GM19023 (cell line): ENCODE data around the gene CAMTA1.

ENCODE experiments used
- ATAC-seq: cut with Tn5 transposase; IDR thresholded peaks from one replicate; pipeline ENCODE4 v1.9.1; 2021; ENCODE audit warnings: mild to moderate bottlenecking, moderate library complexity; ENCODE audit not compliant: unreplicated experiment

CAMTA1 gene

DNA sequence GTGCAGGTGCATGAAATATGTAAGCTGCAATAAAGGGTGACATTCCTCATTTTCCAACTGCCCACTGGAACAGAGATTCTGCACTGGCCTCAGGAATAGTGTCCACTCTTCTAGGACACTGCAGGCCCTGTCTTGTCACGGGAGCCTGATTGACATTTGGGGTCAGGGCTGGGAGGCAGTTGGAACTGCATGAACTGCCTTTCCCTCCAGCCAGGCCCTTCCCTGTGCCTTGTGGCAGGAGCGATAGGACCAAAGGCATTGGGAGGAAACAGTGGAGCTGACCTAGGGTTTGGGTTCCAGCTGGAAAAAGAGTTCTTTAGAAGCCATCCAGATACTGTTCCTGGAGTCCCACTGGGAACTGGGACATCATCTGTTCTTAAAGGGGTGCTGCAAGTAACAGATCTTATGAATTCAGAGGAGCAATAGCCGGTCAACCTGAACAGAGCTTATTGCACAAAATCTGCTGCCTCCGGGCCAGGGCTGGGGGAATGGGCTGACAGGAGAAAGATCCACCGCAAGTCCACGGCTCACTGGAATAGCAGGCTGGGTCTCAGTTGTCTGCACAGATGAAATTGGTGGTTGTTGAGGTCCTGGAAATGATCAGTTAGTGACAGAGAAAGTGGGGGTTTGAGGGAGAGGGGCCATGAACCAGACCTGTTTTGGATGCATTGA lies 451.7 kb downstream of the CAMTA1 start:
- ATAC-seq = no peak

DNA sequence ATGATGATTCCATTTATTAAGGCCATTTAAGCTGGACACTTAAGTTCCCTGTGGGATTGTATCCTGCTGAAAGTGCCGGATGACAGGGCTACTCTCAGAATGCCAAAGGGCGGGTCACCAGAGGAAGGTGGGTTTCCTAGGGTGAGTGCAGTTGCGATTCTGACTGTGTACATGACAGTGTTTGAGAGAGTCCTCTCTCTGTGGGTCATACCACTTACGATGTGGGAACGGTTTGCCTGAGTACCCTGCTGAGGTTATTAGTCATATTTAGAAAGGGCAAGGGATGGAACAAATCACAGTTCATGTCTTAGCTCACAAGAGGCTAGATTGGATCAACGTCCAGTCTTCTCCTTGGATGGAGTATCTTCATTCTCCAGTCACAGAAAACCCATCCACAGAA lies 461.9 kb downstream of the CAMTA1 start:
- no peak for ATAC-seq

DNA sequence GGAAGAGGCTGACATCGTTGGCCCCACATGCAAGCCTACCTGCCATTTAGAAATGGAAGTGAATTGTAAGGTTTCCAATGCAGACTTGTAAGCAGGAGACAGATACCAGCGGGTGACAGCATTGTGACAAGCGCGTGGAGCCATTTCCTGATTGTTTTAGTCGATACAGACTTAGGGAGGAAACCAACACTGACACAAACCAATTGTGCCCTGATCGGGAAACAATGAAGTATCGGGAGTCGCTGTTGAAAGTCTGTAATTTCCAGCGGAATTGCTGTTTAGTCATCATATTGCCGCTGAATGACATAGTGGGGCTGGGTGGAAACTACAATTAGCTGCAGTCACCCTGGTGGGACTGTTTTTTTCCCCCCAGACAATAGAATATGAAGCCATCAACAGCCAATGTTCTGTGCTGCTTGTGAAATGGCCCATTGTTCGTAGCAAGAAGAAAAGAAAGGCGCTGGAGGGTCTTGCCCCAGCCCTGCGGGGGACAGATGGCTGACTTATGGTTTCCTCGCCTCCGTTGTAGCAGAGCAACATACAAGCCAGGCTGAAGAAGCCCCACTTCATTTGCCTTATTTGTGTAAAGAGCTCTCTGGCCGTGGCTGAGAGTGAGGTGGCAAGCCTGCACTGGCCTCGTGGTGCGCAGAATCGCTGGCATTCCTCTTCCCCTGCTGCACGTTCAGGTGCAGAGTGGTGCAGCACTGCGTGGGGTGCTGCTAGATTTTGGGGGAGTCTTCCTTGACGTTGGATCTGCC lies 462.7 kb downstream of the CAMTA1 start:
- ATAC-seq = no peak

DNA sequence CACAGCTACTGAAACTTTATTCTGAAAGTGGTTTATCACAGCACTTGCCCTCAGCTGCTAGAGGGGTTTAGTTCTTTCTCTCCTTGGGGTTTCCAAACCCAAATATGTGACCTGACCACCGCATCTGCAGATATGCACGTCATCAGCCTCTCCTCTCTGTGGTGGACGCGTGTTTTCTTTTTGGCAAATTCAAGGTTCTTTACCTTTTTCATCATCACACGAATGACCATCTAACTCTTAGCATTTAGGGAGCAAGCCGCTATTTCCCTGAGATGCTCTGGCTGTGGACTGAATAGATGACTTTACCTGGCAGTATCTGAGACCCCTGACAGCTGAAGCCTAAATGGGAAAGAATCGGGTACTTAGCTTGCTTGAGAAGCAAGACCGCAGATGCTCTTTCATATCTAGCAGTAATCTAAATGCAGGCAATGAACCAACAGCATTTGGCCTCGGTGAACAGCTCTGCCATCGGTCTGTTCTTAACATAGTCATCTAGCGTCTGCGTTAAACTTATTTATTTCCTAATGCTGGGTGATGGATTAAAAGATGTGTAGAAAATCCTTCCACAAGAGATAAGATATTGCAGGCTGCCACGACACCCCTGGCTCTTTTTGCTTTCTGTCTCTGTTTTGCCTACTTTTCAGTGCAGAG lies 463.4 kb downstream of the CAMTA1 start:
- no peak for ATAC-seq

DNA sequence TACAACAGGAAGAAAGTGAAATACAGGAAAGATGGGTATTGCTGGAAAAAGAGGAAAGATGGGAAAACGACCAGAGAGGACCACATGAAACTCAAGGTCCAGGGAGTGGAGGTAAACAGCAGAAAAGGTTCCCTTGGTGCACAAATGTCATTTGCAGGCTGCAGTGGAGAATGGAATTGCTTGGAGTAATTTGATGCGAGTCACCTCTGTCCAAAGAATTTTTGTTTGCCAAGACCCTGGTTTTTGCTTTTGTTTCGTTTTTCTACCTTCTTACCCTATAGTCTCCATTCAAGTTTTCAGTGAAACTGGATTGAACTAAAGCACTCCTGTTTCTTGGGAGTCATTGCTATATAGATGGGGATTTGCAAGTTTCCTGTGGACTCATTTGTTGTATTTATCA lies 464.3 kb downstream of the CAMTA1 start:
- no peak for ATAC-seq

DNA sequence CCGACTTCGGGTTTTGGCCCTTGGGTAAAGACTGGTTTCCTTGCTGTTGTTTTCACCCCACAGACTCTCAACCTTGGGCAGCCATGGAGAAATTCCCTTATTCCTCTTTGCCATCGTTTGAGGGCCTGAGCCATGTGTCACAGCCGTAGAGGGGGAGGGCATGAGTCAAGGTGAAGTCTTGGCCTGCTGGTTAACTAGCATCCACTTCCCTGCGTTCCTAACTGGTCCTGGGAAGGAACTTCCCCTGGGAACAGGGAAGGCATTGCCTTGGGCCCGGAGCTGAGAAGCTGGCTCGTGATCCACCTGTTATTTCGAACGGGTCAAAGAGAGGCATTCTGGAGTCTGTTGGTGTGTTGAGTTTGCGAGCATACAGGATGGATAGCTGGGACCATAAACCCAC lies 464.9 kb downstream of the CAMTA1 start:
- no peak for ATAC-seq

DNA sequence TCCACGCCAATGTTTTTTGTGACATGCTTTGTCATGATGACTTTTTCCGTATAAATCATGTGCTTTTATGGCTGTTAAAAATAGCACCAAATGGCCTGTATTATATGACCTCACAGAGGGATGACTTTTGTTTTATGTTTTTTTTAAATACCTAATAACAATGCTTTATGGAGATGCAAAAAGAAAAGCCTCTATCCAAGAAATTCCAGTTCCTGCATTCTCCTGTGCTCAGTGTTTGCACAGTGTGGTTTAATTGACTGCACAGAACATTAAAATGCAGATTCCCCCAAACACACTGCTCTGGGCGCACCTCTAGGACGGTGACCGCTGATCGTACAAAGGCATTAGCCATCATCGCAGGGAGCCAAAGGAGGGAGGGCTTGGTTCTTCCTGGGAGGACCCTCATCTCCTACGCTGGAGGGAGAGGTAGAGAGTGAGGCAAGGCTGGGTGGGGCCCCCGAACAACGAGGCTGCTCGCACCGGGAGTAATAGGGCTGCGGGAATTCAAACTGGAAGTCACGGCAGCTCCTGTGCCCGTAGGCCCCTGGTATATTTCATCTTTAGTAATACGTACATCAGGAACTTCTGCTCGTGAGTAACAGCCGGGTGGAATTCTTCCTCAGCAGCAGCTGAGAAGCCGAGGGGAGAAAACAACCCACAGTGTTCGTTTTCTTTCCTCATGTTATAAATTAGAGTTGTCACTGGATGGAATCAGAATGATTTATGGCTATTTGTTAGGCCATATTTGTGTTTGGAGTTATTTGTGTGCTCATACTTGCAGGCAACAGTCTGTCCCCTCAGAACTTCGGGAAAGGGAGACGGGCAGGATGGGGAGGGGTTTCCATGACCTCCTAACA lies 465.6 kb downstream of the CAMTA1 start:
- no peak for ATAC-seq

DNA sequence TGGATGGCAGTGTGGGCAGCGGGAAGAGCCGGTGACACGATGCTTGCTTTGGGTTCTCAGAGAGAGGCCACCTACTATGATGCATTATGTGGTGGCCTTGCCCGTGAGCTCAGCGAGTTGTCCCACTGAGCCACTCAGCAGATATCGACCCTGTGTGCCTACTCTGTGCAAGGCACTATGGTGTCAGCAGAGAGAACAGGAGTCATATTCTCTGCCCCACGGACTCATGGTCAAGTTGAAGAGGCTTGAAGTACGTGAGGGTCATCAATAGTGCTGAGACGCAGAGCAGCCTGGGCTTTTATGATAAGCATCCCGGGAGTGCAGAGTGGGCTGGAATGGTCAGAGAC lies 466.2 kb downstream of the CAMTA1 start:
- ATAC-seq = no peak

DNA sequence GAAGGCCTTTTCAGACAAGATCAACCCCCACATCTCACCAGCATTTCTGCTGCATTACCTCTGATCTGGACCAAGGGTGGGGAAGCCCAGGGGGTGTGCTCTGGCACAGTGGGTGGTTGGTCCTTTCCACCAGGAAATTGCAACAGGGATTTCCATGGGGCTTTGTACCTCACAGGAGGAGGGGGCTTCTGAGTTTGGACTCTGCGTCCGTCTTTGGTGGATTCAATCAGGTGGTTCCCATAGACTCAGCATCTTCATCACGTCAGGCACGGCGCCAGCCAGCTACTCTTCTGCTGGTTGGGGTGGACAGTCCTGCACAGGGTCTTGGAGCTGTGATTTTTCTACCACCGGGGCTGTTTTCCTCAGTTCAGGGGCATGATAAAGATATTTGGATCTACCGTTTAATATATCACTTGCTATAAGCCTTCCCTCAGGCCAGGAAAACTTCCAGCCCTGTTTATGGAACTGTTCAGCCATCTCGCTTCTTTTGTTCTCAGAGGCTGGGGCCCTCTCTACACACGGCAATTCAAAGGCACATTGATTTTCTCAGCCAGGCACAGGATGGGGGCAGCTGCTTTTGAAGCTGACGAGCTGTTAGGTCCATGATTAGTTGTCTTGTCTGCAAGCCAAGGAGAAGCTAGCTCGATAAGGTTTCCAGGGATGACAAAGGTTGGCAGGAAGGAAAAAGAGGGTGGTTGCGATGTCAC lies 467.3 kb downstream of the CAMTA1 start:
- ATAC-seq = no peak

DNA sequence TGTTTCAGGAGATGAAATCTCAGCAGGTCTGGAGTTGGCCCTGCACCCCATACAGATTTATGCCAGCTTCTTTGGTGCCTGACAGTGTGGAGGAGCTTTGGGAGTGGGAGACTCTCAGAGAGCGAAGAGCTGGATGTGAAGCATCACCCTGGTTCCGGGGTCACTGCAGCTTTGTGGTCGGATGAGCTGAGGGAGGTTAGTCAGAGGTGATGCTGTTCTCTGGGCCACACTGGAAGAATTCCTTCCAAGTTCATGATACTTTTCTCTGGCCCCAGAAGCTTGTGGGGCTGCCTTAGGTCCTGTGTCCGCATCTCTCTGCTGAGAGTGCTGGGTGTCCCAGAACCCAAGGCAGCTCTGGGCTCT lies 467.8 kb downstream of the CAMTA1 start:
- ATAC-seq = no peak

DNA sequence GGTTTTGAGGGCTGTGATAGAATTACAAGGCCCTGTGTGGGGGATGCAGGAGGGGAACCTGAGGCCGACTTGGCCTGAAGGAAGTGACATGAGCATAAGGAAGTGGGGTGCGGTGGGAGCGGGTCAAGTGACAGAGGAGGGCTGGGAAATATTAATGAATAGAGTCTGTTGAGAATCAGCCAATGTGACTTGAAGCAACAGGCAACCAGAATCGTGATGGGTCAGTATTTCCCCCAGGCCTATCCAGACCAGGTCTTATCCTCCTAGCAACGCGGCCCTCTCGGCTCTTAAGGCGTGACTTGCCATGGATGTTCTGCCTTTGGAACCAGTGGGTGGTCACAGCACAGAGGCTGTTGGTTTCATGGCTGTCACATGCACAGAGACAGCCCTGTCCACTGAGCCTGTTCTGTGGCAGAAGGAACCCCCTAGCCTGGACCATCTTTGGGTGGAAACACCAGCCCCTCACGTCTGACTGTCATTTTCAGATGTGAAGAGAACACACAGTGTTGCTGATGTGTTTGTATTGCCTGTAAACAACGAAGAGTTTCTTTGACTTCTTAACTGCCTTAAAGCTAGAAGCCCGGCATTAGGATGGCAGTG lies 468.8 kb downstream of the CAMTA1 start:
- ATAC-seq = no peak

DNA sequence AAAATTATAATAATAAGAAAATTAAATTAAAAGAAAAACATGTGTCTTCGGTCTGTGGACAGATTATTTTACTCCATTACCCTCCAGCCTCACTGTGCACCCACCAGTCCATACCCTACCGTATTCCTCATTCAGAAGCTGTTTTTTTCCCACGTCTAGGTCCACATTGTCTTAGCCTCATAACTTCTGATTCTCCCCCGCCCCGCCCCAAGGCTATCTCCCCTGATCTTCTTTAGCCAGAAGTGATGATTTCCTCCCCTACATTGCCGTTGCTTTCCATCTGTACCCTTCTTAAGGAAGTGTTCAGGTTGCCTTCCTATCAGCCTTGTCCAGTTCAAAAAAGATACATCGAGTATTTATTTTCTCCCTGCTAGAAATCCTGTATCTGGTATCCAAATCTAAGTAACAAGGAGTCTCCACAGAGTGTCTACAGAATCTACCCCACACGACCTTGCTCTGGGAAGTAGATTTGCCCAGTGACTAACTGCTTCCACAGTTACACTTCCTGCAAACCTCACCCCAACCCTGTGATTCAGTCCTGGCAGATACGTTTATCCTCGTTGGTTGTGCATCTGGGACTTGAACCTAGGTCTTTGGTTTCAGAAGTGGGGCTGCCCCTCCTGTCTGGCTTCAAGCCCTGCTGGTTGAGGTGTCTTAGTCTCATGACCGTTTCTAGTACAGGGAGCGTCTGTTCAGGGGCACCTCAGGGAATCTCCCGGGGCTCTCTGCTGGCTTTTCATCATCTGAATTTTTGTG lies 470.2 kb downstream of the CAMTA1 start:
- ATAC-seq = no peak

DNA sequence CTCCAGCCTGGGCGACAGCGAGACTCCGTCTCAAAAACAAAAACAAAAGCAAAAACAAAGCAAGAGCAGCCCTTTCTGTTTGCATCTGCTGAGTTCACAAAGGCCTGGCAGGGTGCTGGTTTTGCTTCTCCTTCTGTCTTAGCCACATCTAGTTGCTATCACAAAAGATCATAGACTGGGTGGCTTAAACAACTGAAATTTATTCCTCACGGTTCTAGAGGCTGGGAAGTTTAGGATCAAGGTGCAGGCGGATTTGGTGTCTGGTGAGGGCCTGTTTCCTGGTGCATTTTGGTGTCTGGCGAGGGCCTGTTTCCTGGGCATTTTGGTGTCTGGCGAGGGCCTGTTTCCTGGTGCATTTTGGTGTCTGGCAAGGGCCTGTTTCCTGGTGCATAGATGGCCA lies 471.3 kb downstream of the CAMTA1 start:
- no peak for ATAC-seq

DNA sequence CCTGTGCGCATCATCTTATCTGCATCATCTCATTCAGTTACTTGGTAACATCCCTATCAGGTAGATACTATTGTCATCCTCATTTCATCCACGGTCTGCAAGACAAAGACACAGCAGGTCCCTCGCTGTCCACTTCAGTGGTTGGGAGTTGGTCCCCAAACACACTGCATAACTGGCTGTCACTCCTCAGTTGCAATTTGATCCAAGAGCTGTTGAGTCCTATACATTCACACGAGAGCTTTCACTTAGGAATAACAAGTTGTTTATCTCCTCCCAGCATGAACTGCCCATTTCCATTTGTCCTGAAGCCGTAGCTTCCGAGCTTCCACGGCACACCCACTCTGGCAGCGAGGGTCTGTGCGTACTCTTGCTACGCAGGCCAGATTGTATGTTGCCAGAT lies 472.0 kb downstream of the CAMTA1 start:
- no peak for ATAC-seq

DNA sequence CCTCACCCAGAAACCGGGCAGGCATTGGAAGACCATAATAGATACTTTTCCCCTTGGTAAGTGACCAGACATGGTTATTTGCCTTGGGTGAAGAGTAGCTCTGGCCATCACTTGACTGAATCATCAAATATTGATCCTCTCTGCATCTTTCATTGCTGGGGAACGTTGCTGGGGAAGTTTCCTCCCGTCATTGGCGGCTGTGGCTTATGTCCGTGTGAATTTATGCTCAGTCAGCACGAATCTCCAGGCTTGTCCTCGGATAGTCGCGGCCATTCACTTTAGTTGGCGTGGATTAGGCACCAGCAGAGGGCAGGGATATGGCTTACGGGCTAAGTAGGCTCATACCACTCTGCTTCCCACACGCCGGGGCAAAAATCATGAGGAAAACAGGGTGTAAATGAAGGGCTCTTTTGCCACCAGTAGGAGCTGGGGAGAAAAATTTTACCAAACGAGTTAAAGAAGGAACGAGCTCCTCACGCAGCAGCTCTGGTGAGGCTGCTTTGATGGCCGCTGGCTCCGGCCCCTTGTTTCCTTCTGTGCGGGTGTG lies 473.4 kb downstream of the CAMTA1 start:
- no peak for ATAC-seq

DNA sequence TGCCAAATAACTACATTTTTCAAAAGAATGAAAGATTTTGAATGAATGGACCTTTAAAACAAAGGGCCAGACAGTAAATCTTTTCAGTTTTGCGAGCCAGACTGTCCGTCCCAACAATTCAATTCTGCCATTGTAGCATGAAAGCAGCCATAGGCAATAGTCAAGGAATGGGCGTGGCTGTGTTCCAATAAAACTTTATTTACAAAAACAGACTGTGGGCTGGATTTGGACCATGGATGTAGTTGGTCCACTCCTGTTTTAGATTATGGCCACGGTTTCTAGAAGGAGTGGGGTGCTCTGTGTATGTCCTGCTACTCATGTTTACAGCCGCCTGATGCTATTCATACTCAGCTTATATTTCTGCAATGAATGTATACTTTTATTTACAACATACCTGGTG lies 474.7 kb downstream of the CAMTA1 start:
- no peak for ATAC-seq

DNA sequence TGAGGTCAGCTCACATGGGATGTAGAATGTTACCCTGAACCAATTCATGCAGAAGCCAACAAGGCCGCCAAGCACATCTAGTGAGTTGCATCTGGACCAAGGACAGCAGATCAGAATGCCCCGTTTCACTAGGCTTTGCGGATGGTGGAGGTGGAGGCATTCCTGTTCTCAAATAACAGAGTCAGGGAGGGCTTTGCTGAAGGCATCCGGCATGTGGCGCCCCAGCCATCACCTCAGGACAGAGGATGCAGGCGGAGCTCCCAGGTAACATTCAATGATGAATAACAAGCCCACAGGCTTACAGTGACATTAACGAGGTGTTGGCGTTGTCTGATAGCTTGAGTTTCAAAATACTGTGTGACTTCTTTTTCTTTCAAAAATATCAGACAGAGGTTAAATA lies 476.2 kb downstream of the CAMTA1 start:
- ATAC-seq = no peak

DNA sequence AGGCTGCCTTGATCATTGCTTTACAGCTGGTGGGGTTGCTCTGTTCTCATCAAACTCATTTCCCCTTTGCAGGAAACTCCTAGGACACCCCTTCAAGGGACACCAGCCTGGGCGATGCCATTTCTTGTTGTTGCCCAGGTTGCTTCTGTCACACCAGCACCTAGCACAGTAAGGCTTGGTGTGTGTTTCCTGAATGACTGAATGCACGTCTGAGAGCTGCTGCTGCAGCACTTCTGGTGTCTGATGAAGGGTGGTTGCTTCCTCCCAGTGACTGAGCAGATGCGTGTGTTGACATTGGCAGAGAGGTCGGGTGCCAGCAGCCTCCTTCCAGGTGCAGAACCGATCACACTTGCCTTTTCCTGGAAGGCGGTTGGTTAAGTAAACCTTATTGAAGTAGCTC lies 477.4 kb downstream of the CAMTA1 start:
- ATAC-seq = no peak
